HuH-7 (cell line): ENCODE data around the gene NHLRC1.

Experiments used
- DNase-seq: peaks from one replicate; pipeline ENCODE4 v3.0.0; 2011; ENCODE audit warnings: low spot score

The NHLRC1 gene

GRCh38 chr6:18087396-18088165 lies 34.9 kb downstream of the NHLRC1 start:
- DNase-seq: no peak

GRCh38 chr6:18081025-18081668 lies 41.3 kb downstream of the NHLRC1 start:
- no peak for DNase-seq

DNA sequence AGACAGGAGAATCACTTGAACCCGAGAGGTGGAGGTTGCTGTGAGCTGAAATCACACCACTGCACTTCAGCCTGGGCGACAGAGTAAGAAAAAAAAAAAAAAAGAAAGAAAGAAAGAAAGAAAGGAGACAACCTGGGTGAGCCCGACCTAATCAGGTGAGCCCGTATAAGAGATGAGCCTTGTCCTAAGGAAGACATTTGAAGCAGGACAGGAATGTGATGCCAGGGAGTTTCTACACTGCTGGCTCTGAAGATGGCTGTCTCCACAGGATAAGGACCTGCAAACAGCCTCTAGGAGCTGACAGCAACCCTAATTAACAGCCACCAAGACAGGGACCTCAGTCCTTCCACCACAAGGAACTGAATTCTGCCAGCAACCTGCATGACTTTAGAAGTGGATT lies 41.9 kb downstream of the NHLRC1 start:
- no peak for DNase-seq

- DNase-seq: no peak
These were observed 43.6 kb downstream of the NHLRC1 start for GRCh38 chr6:18078866-18079265.

- DNase-seq: no peak
These were observed 46.2 kb downstream of the NHLRC1 start for GRCh38 chr6:18076231-18076630.

GRCh38 chr6:18072841-18073240 lies 49.6 kb downstream of the NHLRC1 start:
- DNase-seq: no peak

GRCh38 chr6:18070486-18070885 lies 52.0 kb downstream of the NHLRC1 start:
- DNase-seq: no peak
